Stromal cell of bone marrow (primary cell): ENCODE results near the gene TMEM33.

Experiments used
- DNase-seq: peaks from one replicate; pipeline ENCODE4 v3.0.0-alpha.2; 2012; ENCODE audit warnings: low read depth

TMEM33 gene

DNA sequence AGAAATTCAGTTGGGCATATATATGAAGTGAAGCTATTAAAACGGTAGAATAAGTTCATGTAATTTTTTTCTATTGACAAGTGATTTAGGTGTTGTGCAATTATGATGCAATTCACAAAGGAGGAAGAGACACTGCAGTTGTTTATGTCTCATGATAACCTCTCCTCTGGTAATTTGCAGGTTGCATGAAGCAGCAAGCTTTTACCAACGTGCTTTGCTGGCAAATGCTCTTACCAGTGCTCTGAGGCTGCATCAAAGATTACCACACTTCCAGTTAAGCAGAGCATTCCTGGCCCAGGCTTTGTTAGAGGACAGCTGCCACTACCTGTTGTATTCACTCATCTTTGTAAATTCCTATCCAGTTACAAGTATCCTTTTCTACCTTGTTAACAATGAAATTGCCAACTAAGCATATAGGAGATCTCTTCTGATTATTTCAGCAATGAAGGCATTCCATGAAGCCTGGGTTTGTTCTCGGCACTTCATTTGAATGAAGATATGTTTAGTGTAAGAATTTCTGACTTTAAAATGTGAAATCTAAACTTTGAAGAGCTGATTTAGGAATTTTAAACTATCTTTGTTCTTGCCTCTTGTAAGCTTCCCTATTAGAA, 3.9 kb downstream of the TMEM33 start:
- no peak for DNase-seq

DNA sequence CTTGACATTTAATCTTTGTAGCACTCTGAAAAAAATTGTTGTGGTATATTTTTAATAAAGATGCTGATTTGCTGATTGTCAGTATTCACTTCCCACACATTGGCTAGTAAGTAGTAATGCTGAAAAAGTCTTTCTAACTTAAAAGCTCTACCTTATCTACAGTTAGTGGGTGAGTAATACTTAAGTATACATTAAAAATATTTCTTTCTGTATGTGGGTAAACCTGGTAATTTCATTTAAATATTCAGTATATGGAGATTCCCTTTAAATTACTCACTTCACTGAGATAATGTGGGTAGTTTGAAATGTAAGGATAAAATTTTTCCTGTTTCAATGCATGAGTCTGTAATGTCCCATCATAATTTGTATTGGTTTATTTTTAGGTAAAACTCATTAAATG, 5.6 kb downstream of the TMEM33 start:
- DNase-seq, result no peak

DNA sequence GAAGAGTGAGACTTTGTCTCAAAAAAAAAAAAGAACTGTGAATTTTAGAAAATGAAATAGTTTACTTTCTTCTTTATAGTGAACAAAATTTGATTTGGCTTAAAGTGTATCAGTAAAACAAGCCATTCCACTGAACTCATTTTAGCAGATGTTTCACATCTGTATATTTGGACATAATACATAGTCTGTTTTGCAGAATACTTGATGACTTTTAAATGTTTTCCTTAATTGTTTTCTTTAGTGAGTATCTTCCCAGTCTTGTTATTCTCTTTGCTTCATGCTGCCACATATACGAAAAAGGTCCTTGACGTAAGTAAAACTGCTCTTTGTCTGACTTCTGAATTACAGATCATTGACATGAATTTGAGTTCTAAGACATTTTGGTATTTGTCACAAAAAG, 8.3 kb downstream of the TMEM33 start:
- no peak for DNase-seq

- DNase-seq, result no peak
Measured at GRCh38 chr4:41944089-41944488, 8.9 kb downstream of the TMEM33 start.

DNA sequence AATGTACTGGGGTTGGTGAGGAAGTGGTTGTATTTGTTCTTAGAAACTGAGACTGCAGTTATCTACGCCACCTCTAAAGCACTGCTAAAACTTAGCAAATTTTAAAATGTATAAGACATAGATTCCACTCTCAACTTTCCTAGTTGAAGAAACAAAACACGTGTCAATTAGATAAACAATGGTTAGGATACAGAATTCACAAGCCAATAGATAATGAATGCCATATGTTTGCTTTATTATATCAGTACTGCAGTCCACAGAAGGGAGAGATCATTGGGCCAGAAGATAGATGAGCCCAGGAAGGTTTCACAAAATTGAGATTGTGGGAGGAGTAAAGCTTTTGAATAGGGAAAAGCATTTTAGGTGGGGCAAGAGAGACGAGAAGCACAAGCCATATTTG, 14.3 kb downstream of the TMEM33 start:
- no peak for DNase-seq

DNA sequence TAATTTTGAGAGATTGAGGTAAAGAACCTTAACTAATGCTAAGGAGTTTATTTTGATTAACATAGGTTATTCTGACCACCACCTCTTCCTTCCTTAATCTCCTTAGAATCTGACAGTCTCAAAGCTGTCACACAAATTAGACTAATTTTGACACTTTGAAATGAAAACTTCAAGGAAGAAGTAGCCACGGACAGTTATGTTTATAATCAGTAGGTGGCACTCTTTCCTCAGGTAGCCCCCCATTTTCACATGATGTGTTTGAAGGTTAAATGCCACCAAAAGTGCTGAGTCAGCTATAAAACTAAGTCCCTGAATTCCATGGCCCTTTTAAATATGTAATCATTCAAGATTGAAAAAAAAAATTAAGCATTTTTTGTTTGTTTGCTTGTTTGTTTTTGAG, 22.4 kb downstream of the TMEM33 start:
- DNase-seq, result no peak

DNA sequence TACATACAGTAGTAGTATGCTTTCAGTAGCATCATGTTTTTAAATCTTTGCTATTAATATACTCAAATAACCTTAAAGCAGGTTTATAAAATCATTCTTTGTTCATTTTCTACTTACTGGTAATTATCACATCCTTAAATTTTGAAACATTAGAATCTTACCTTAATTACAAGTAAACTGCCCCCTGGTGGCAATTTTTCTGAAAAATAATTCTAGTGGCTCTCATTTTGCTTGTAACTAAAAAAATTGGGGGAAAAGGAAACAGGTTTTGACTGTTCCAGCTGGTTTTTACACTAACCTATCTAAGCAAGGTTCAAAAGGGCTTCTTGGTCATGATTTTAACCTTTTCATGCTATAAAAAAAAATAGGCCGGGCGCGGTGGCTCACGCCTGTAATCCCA, 27.9 kb downstream of the TMEM33 start:
- DNase-seq, result peak; percentile 3

DNA sequence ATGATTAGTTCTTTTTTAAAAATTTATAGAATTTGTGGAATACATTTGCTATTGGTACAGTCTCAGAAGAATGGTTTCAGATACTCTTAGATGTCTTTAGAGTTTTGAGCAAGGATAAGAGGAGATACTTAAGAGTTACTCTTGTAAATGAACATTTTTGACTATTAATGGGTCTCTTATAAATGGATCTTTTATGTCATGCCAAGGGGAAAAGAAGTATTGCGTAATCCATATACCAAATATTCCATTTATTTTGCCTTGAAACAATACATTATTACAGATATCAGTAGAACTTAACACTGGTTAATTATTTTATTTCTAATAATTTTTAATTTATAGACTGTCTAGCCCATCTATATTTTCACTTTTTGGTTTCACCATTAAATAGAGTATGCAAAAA, 29.2 kb downstream of the TMEM33 start:
- no peak for DNase-seq

DNA sequence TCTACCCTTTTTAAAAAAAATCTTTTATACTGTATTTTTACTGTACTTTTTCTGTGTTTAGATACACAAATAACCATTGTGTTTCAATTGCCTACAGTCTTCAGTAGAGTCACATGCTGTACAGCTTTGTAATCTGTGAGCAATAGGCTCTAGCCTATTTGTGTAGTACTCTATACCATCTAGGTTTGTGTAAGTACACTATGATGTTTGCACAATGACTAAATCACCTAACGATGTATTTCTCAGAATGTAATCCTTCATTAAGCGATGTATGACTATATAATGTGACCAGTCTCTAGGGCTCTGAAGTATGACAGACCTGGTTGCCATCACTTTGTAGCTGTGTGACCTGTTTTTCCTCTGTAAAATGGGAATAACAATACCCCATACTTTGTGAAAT, 32.2 kb downstream of the TMEM33 start:
- DNase-seq, result no peak

DNA sequence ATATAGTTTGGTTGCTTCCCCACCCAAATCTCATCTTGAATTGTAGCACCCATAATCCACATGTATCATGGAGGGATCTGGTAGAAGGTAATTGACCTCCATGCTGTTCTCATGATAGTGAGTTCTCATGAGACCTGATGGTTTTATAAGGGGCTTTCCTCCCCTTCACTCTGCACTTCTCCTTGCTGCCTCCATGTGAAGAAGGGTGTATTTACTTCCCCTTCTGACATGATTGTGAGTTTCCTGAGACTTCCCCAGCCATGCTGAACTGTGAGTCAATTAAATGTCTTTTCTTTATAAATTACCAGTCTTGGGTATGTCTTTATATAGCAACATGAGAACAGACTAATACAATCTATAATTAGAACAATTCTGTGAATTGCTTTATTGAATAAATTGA, 34.4 kb downstream of the TMEM33 start:
- DNase-seq, result no peak

DNA sequence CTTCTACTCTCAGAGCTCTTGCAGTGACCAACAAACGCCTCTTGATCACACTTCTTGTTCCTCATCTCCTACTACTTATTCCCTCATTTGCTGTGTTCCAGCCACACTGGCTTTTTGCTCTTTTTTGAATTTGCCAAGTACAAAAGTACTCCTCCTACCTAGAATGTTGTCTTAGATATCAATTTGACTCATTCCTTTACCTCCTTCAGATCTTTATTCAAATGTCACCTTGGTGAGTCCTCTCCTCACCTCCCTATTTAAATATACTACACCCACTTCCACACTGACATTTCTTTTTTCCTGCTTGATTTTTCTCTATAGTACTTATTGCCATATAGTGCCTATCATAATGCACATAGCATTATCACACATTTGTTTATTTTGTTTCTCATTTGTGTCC, 40.1 kb downstream of the TMEM33 start:
- no peak for DNase-seq

DNA sequence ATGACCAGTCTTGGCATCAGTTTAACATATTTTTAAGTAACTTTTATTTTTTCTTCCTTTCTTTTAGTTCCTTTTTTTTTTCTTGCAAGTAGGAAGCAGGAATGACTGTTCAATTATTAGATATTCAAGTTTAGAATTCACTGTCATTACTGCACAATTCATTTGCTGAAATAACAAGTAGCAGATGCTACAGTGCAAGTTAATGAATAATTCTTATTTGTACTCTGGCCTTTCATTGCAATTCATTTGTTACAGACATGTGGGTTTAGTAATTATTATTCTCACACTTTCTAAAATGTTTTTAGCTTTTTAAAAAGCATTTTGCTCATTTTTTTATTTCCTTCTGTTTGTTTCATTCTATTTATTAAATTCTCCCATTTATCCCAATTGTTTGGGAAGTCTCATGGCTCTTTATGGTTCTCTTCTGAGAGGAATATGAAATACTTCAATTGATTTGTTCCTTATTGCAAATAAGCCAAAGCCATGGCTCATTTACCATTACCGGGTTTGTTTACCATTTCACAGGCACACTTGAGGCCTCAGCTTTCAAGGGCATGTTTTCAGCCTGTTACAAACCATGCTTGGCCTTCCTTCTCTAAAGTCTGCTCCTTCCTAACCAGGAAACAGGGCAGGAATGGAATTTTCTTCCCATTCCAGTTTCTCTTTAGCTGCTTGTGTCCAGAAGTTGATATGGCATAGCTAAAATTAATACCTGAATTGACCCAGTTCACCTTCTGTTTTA, 41.7 kb downstream of the TMEM33 start:
- no peak for DNase-seq

GRCh38 chr4:41977709-41978108, 42.5 kb downstream of the TMEM33 start:
- DNase-seq, result no peak

GRCh38 chr4:41981456-41981855, 46.2 kb downstream of the TMEM33 start, which contains the start of gene DCAF4L1:
DCAF4L1 (plus strand) TSS chr4:41981756; CDS start chr4:41981793, 37 bp downstream.
- no peak for DNase-seq

DNA sequence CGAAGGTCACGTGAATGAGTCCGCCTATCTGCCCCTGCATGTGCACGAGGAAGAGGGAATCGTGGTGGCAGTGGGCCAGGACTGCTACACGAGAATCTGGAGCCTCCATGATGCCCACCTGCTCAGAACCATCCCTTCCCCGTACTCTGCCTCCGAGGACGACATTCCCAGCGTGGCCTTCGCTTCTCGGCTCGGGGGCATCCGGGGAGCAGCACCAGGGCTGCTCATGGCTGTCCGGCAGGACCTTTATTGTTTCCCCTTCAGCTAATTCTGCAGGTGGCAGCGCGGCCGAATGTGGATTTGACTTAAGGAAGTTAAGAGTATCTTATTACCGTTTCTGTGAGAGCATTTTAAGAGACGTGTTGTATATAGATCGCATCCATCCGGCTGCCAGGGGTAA, 47.5 kb downstream of the TMEM33 start:
- no peak for DNase-seq

DNA sequence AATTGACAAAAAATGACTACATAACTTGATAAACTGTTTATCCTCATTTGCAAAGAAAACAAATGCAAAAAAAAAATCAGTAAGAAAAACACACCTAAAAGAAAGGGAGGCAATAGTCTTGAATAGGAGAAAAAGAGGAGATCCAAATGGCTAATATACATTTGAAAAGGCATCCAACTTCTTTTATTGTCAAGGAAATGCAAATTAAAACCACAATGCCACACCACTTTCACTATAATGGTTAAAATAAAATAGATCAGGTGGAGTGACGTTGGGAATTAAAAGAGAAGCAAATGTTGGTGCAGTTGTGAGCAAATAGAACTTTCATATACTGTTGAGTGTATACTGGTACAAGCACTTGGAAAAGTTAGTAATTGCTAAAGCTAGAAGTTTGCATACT, 49.9 kb downstream of the TMEM33 start:
- no peak for DNase-seq

GRCh38 chr4:41989994-41990364, 54.8 kb downstream of the TMEM33 start:
- no peak for DNase-seq

DNA sequence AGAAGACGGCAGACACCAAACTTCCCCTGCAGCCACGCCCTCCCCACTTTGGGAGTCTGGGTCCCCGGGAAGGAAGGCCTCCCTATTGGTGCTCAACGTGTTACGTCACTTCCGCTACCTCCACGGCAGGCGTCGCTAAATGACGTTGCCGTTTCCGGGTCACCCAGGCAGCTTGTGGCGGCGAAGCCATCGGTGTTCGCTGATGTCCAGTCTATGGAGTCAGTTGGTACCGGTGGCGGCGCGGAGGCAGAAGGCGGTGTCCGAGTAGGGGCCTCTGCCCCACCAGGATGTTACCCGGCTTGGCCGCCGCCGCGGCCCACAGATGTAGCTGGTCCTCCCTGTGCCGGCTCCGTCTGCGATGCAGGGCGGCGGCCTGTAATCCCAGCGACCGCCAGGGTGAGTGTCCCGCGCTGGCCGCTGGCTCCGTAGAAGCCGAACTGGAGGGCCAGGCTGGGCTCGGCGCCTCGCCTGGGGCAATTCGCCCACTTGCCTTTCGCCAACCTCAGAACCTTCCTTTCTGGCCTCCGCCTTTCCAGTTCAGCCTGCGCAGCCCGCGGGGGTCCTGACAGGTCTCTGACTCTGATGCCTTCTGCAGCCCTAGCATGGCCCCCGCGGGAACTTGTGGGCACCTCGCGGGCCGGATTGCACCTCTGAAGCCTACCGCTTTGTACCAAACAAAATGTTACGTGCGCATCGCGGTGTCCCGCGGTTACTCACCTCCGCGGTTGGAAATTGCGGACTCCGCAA, 55.3 kb downstream of the TMEM33 start, which contains the start of gene SLC30A9:
Gene SLC30A9 (plus strand): TSS at position 166 of the 747 bp plus-strand sequence. CDS start 122 bp downstream, at position 288.
- peak; percentile 92 for DNase-seq

DNA sequence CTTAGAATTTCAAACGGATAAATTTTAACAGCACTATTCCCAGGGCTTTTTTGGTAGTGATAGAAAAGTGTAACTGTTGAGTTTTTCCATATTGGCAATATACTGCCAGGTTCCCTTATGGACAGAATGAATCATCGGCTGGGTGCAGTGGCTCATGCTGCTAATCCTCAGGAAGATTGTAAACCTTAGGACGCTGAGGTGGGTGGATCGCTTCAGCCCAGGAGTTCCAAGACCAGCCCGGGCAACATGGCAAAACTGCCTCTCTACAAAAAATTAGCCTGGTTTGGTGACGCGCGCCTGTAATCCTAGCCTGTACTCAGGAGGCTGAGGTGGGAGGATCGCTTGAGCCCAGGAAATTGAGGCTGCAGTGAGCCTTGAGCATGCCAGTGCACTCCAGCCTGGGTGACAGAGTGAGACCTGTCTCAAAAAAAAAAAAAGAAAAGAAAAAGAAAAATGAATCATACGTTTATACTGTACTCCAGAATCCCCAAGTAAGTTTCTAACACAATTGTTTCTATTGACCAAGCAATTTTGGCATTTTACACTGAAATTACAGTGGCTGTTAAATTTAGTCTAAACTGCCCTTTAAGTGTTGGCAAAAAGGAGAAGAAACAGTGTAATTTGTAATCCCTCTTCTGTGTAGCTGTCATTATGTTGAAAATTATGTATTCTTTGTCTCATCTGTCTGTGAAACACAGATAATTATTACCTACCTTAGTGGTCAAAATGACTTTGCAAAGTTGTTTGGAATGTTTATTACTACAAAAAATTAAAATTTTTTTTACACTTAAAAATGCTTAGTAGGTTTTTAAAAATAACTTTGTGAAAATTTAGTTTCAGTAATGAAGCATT, 56.9 kb downstream of the TMEM33 start:
- DNase-seq, result no peak

DNA sequence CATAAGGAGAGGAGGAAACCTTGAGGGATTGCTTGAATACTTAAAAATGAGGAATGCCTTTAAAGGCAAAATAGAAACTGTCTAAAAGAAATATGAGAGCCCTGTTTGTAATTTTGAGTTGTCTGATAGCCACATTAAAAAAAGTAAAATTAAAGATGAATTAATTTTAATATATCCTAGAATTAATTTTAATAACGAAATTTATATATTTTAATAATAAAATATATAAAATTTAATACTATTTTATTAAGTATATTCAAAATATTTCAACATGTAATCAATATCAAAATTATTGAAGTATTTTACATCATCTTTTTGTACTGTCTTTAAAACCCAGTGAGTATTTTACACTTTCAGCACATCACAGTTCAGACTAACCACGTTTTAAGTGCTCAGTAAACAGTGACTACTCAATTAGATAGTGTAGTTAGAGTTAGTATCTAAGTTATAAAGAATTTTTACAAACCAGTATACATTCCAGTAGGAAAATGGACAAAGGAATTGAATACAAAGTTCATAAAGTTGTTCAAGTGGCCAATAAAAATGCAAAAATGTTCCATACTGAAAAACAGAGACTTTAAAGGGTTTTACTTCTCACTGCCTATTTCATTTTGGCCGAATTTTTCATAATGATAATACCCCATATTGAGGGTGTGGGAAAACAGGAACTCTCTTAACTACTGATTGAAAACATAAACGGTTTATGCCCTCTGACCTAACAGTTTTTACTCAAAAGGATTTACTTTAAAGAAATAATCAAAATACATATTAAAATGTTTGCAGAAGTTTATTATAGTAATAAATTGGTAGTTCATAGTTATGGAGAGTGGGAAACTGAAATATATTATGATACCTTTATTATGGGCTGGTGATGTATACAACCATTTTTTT, 58.0 kb downstream of the TMEM33 start:
- no peak for DNase-seq

DNA sequence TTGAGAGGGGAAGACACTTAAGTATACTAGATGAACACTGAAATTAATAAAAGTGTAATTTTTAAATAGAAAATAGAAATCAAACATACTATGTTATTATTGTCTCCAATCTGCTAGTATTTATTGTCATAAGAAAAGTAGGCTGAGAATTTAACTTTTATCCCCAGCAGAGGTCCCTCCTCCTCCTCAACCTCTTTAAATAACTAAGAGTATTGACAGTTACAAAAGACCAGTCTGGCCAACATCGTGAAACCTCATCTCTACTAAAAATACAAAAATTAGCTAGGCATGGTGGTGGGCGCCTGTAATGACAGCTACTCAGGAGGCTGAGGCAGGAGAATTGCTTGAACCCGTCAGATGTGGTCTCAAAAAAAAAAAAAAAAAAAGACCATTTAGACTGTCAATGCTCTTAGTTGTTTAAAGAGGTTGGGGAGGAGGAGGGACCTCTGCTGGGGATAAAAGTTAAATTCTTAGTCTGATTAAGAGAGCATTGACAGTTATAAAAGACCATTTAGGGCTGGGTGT, 59.3 kb downstream of the TMEM33 start:
- DNase-seq, result no peak
